Dedifferentiated amniotic fluid mesenchymal stem cell (primary cell): ENCODE measurements around the gene DHPS.
"Not testable (repeated sequence)": the region's sequence is repeated elsewhere in the genome, so short reads cannot be mapped to it uniquely, and the experiment has no call there.

Experiments
- DNase-seq: peaks from one replicate; pipeline ENCODE4 v3.0.0-alpha.2; 2016; ENCODE audit errors: extremely low spot score

DHPS gene

GRCh38 chr19:12646551-12646950 is 35.1 kb downstream of the DHPS start:
- no peak for DNase-seq

- not testable (repeated sequence) for DNase-seq
Measured at GRCh38 chr19:12643716-12644115, 38.0 kb downstream of the DHPS start.

- no peak for DNase-seq
Measured at GRCh38 chr19:12642506-12642905, 39.2 kb downstream of the DHPS start.

- no peak for DNase-seq
Measured at GRCh38 chr19:12641456-12641855, 40.2 kb downstream of the DHPS start.

GRCh38 chr19:12639901-12640613 is 41.6 kb downstream of the DHPS start:
- peak; percentile 71 for DNase-seq

GRCh38 chr19:12638611-12639182 is 43.0 kb downstream of the DHPS start:
- no peak for DNase-seq

GRCh38 chr19:12636631-12637030 is 45.0 kb downstream of the DHPS start:
- DNase-seq, result no peak

- DNase-seq, result no peak
Measured at GRCh38 chr19:12629215-12629614, 52.5 kb downstream of the DHPS start.

- no peak for DNase-seq
Measured at GRCh38 chr19:12628040-12629022, 53.3 kb downstream of the DHPS start.

GRCh38 chr19:12626958-12627357 is 54.7 kb downstream of the DHPS start:
- DNase-seq, result no peak
